Spleen (tissue), 7 donors: ENCODE results near the gene SYT13.

ENCODE experiments used
- POLR2AphosphoS5 ChIP-seq, 3 donors: sonication (generic); formaldehyde crosslinking; IDR thresholded peaks; one replicate each; pipeline ENCODE4 v1.5.1; 2017; ENCODE audit warnings: antibody characterized with exemption in 3 of 3
- TF ChIP-seq, protein P1 (sequence below), 11 experiments: fragments of 200-600 bp in 7 of 11; fragments of 450-650 bp in 4 of 11; sonication (generic) in 4 of 11; IDR thresholded peaks in 8 of 11; conservative IDR thresholded peaks in 3 of 11; 1 replicate in 7 of 11; 2 replicates in 4 of 11; pipeline versions ENCODE4 v1.4.0 to v1.8.0; 2016 to 2021; ENCODE audit warnings: antibody characterized with exemption in 11 of 11, inconsistent platforms in 4 of 11, mild to moderate bottlenecking in 1 of 11
- donor health status: DM: no; HTN: no; CAD: no; lungs with moderate emphysema.
- donor health status: DM: no; HTN: no; CAD: no.
- donor health status: DM: no; HTN: no; CAD: no.

DNA sequence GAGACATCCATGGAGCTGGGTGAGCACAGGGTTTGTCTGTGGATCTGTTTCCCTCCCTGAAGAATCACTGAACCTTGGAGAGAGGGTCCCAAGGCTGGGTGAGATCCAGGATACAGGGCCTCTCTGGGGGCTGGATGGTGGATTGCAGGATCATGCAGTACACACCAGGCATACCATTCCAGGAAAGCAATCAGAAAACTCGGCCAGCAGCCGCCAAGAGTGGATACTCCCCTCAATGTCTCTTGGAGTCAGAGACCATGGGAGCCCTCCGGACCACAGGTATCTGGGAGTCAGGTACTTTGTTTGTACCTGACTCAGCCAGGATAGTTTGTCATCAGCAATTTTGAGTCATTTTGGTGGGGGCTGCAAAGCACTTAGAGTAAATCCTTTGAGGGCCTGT, 14.6 kb upstream of the SYT13 start:
- TF ChIP-seq, protein P1, sequence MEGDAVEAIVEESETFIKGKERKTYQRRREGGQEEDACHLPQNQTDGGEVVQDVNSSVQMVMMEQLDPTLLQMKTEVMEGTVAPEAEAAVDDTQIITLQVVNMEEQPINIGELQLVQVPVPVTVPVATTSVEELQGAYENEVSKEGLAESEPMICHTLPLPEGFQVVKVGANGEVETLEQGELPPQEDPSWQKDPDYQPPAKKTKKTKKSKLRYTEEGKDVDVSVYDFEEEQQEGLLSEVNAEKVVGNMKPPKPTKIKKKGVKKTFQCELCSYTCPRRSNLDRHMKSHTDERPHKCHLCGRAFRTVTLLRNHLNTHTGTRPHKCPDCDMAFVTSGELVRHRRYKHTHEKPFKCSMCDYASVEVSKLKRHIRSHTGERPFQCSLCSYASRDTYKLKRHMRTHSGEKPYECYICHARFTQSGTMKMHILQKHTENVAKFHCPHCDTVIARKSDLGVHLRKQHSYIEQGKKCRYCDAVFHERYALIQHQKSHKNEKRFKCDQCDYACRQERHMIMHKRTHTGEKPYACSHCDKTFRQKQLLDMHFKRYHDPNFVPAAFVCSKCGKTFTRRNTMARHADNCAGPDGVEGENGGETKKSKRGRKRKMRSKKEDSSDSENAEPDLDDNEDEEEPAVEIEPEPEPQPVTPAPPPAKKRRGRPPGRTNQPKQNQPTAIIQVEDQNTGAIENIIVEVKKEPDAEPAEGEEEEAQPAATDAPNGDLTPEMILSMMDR (IDR thresholded peaks at IDR 0.05 in 8 of 11, conservative IDR thresholded peaks at IDR 0.05 in 3 of 11), result no peak
- TF ChIP-seq POLR2AphosphoS5 (IDR thresholded peaks at IDR 0.05), result no peak
